NCI-H146 treated with DMSO at 0.1 percent for 48 hours (cell line): ENCODE data around the gene SCFD2.
"Not testable (repeated sequence)": the region's sequence is repeated elsewhere in the genome, so short reads cannot be mapped to it uniquely, and the experiment has no call there.

Experiments
- DNase-seq: peaks from one replicate; lab custom pipeline; 2025; ENCODE audit not compliant: unreplicated experiment; lab: John Stamatoyannopoulos, UW

The SCFD2 gene

DNA sequence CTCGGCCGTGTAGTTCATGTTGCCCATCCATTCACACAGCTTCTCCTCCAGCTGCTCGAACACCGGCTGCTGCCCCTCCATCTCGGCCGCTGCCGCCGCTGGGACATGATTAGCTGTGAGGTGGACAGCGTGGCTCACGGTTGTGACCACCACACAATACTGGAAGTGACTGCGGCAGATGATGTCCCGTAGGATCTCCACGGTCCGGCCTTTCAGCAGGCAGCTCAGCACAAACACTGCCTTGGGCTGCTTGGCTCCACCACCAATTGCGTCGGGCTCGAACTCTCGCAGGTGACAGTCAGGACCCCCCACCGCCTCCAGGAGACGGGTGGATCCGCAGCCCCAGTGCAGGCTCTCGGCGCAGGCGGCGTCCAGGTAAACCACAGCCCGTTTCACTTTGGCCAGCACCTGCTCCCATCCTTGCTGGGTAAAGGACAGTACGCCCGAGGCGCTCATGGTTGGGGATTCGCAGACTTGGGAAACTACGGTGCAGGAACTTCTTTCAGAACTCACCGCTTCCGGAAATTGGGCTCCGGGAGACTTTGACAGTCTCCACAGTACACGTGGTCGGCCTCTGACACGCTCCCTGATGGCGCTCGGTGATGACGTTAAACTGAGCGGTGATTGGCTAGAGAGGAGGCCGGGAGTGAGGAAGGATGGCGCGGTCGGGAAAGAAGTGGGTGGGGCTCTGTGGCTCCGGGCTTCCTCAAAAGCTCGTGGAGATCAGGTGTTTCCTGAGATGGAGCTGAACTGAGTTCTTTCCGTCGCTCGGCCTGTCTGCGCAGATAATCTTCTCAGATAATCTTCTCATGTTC lies at the start of gene SCFD2:
Gene SCFD2 (minus strand): TSS at position 576 of the 815 bp plus-strand sequence.
- DNase-seq = peak; percentile 95

DNA sequence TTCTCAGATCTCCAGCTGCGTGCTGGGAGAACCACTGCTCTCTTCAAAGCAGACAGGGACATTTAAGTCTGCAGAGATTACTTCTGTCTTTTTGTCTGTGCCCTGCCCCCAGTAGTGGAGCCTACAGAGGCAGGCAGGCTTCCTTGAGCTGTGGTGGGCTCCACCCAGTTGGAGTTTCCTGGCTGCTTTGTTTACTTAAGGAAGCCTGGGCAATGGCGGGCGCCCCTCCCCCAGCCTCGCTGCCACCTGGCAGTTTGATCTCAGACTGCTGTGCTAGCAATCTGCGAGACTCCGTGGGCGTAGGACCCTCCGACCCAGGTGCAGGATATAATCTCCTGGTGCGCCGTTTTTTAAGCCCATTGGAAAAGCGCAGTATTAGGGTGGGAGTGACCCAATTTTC lies 43.6 kb upstream of the SCFD2 start:
- DNase-seq = not testable (repeated sequence)

DNA sequence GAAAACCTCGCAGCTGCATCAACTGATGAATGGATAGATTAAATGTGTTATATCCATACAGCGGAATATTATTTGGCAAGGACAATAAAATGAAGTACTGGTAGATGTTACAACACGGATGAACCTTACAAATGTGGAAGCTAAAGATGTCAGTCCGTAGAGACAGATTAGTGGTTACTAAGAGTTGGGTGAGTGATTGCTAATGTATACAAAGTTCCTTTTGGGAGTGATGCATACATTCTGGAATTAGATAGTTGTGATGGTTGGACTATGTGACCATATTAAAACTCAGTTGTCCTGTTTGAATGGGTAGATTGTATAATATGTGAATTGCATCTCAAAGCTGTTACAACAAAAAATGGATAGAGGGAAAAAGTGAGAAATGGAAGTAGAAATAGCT lies 14.4 kb upstream of the SCFD2 start:
- DNase-seq = no peak

DNA sequence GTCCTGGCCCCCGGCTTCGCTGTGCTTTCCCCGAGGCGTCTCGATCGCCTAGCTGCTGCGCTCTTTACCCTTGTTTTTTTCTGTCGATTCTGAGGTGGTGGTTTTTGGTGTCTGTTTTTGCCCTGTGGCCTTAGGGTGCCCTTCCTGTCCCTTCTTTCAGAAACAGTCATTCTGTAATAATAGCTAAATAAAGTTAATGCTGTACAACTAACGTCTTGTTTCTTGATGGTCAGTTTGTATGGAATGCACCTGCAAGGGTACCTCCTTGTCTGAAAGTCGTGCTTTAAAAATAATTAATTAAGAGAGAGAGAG lies 12.3 kb upstream of the SCFD2 start:
- DNase-seq = no peak

DNA sequence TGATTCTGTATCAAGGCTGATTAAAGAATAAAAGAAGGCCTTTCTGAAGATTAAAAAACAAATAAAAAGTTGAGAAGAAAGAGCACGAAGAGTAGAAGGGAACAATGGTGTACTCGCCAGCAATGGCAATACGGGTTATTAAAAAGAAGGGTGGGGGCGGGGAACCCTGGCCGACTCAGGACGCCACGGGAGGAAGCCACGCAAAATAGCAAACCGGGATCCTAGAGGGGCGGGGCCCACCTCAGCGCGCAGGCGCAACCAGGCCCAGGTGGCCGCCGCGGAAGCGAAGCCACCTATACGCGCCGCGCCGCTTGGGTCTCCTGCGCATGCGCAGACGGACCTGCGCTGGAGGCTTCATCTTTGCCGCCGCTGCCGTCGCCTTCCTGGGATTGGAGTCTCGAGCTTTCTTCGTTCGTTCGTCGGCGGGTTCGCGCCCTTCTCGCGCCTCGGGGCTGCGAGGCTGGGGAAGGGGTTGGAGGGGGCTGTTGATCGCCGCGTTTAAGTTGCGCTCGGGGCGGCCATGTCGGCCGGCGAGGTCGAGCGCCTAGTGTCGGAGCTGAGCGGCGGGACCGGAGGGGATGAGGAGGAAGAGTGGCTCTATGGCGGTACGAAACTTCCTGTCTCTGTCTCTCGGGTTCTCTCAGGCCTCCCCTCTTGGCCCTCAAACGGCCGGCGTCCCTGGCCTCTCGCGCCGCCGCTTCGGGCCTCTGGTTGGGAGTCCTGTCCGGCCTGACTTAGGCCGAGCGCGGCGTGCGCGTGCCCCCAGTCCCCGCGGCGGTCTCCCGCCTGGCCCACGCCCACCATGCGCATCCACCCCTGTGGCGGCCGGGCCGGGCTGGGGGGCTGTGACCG lies 11.7 kb upstream of the SCFD2 start, which contains the start of gene FIP1L1:
Gene FIP1L1 (plus strand): TSS at position 323 of the 852 bp plus-strand sequence. CDS start 198 bp downstream, at position 521.
- DNase-seq = peak; percentile 89

DNA sequence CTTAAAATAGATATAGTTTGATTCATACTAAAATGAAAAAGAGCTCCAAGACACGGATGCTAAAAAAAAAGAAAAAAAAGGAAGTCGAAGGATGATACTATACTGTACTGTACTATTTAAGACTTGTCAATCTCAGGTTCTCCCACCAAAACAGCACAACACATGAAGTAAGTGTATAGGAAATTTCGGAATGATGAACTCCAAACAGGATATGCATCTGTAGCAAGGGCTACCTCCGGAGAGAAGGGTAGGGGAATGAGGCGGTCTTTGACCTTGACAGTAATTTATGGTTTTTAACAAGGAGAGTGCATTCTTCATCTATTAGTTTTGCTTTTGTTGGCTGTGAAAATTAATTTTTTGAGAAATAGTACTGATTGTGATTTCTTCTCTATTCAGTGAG lies 11.0 kb upstream of the SCFD2 start:
- no peak for DNase-seq

DNA sequence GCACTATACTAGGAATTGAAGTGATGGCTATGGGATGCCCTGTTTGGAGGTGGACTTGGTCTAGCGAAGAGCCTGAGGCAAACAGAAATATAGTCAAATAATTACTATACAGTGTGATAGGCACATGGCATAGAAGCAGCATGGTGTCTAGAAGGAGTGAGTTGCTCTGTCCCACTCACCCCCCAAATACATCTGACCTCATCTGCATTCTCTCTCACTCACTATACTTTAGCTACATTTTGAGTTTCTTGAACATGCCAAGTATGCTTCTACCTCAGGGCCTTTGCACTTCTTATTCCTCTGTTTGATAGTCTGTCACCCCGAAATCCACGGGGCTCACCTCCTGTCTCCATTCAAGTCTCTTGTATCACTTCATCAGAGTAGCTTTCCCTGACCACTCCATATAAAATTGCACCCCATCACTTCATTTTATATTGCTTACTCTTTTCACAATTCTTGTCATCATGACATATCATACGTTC lies 9.0 kb upstream of the SCFD2 start:
- no peak for DNase-seq

DNA sequence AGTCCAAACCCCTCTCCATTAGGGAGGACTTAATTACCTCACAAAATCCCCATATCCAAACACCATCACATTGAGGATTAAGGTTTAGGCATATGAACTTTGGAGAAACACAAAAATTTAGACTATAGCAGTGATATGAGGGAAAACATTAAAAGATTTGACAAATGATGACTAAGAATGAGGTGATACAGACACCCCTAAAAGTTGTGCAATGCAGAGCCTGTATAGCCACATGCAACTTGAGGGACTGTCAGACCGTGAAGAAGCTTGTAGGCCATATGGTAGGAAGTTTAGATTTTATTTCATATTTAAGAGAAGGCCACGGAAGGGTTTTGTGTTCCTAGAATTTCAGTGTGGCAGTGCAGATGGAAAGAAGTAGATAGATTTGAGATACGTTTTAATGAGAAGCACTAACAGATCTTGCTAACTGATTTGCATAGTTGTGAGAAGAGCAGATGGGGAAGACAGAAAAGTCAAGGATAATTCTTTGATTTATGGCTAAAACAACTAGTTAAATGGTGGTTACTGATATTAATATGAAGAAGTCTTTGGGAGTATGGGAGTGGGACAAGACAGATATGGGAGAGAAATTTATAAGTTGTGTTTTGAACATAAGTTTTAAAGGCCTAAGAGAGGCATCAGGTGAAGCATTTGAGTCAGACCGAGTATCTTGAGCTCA lies 6.1 kb upstream of the SCFD2 start:
- DNase-seq = no peak

DNA sequence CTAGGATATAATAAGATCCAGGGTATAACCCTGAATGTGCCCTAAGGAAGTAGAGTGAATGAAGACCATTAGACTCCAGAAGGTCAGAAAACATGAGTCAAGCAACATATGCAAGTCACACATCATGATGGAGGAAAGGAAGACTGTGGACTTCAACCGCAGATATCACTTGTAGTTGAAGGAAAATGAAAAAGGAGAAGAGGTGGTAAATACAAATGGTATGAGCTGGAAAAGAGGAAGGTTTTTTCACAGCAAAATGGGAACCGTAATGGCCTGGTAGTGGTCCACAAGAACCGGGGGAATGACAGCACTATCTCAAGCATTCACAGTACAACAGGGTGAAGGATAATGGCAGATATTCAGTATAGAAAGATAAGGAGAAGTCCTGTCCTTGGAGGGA lies 5.2 kb upstream of the SCFD2 start:
- no peak for DNase-seq

DNA sequence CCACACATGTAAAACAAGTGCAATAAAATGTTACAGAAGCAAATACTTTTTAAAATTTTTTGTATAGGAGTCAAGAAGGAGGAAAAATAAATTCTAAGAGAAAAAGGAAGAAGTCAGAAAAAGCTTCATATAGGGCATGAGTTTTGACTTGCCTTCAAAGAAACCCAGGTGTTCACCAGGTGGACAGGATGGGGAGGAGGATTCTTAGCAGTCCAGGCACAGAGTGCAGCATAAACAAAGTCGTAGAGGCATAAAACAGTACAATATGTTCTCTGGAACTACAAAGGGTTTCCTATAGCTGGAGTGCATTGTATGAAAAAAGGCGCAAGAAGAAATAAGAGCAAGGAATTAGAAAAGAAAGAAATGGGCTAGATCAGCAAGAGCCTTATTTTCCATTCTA lies 1.9 kb upstream of the SCFD2 start:
- DNase-seq = no peak

DNA sequence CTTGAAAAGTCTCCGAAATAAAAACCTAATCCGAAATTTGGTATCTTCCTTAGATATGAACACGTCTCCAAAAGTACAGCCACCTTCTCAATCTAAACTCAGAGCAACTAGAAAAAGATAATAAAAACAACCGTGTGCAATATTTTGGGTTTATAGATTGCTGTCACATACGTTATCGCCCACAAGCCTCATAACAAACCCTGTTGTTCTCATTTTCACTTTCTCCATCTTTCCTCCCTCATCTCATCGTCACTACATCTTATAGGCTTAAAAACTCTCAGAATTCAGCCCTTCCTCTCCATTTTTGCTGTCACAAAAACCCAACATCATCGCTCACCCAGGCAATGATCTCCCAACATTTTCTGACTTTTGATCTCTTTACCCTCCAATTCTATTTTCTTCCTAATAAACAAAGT lies 448 bp upstream of the SCFD2 start:
- no peak for DNase-seq

DNA sequence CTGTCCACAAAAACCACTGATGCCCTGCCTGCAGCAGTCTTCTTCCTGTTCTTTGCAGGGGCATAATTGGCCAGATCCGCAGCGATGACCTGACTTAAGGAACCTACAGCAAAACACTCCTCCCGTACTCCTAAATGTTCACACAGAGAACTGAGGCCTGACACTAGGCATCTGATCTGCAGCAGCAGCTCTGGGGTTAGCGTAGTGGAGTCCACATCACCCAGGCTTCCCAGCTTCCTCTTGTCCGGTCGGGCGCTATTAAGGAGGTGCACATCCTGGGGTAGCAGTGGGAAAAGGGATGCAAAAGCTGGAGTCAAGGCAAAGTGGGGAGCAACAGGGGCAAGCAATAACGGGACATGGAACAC lies 758 bp downstream of the SCFD2 start:
- DNase-seq = peak; percentile 43

DNA sequence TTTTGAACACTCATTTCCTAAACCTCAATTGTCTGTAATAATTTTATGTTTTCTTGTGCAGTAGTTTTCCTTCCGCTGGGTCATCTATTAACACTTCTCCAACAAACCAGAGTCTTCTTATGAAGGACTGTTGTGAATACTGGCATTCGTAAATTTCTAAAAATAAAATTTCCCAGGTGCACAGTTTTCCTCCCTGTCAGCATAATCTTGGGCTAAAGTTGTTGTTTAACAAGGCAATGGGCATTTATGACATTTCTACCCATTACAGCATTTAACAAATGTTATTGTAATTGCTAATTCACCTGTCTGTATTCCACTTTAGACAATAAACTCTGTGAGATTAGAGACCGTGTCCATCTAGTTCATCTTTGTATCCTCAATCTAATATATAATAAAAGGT lies 1.2 kb downstream of the SCFD2 start:
- no peak for DNase-seq

DNA sequence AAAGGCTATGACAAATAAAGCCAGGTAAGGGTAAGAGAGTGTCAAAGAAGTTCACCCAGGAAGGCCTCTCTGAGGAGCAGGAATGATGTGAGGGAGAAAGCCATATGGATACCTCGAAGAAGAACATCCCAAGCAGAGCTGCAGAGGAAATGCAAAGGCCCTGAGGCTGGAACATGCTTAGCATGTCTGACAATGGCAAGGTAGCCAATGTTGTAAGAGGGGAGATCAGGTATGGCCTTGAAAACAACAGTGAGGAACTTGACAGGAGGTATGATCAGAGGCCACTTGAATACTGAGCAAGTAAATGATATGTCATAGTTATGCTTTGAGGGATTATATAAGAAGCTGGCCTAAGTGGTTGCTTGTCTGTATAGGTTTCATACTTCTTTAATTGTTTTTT lies 3.8 kb downstream of the SCFD2 start:
- DNase-seq = no peak

DNA sequence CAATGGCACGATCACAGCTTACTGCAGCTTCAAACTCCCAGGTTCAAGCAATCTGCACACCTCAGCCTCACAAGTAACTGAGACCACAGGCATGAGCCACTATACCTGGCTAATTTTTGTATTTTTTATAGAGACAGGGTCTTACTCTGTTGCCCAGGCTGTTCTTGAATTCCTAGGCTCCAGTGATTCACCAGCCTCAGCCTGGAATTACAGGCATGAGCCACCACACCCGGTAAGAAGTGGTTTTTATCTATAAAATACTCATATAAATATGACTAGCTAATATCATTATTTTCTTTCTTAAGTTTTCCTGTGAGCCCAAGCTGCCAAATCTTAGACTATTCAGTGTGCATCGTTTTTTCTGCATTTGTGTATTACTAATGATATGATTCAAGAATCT lies 4.4 kb downstream of the SCFD2 start:
- no peak for DNase-seq

DNA sequence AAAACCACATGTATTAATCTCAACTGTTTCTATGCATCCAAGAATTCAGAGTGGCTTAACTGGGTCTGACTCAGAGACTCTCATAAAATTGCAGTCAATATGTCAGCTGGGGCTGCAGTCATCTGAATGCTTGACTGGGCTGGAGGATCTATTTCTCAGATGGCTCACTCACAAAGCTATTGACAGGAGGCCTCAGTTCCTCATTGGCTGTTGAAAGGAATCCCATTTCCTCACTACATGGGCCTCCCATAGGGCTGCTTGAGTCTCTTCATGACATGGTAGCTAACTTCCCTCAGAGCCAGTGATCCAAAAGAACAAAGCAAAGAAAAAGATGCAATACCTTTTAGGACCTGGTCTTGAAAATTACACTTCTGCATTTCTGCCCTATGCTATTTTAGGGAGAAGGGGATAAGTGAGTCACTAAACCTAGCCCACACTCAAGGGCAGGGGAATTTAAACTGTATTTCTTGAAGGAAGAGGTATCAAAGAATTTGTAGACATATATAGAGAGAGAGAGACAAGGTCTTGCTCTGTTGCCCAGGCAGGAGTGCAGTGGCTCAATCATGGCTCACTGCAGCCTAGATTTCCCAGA lies 9.8 kb downstream of the SCFD2 start:
- DNase-seq = no peak

DNA sequence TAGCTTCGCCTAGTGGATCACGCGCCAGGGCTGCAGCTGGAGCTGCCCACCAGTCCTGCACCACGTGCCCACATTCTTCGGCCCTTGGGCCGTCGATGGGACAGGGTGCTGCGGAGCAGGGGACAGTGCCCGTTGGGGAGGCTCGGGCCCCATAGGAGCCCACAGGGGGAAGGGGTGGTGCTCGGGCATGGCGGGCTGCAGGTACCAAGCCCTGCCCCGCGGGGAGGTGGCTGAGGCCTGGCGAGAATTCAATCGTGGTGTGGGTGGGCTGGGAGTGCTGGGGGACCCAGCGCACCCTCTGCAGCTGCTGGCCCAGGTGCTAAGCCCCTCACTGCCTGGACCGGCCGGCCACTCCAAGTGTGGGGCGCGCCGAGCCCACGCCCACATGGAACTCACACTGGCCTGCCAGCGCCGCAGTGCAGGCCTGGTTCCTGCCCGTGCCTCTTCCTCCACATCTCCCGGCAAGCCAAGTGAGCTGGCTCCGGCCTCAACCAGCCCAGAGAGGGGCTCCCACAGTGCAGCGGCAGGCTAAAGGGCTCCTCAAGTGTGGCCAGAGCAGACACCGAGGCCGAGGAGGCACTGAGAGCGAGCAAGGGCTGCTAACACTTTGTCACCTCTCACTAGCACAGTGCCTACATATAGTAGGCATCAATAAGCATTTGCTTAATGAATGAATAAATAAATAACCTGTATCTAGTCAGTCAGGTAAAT lies 11.7 kb downstream of the SCFD2 start:
- DNase-seq = no peak

DNA sequence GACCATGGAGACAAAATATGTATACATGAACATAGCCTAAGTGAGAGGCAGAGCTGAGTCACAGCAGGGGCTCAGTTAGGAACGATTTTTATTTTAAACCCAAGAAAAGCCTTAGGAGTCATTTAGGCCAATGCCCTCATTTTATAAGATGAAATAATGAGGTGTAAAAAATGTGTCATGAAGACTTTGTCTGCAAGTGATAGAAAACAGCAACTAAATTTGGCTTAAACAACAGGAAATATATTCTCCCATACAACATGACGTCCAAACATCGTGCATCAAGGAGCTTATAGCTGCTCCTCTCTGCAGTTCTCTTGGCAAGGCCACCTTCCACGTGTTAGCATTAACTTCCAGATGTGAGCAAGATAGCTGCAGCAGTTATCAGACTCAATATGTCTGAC lies 16.8 kb downstream of the SCFD2 start:
- no peak for DNase-seq

DNA sequence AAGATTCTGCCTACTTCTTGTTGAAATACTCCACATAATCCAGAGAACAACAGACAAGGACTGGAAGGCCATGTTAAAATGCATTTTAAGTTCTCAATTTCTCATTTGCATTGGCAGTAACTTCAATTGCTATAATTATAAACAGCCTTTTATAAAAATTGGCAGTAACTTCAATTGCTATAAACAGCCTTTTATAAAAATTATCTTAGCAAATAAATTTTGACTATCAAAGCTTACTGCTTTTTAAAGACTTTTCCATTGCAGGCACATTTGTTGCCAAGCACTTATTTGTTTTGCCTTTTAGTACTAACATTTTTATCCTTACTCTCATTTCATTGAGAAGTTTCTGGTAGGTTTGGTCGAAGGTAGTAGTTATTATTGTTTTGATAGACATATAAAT lies 17.8 kb downstream of the SCFD2 start:
- no peak for DNase-seq
